Activated T-helper 17 cell treated with anti-CD3 and anti-CD28 coated beads, Interleukin-2, amount 50 U/mL, for 72 hours (primary cell): ENCODE data around the gene PLCB4. TPM values are rescaled to one million over a fixed set of nuclear protein-coding genes. Genes with fewer than 3 reads are reported as not detected.

ENCODE experiments used
- ATAC-seq: fragments of 150-1000 bp; cut with Tn5 transposase; replicated peaks from 2 replicates; pipeline ENCODE4 v1.10.0; 2021; ENCODE audit warnings: mild to moderate bottlenecking, moderate library complexity
- H3K27ac Mint-ChIP-seq: one replicate; pipeline ENCODE4 v1.8.0; 2022; ENCODE audit warnings: mixed read lengths
- H3K27me3 Mint-ChIP-seq: one replicate; pipeline ENCODE4 v1.8.0; 2022; ENCODE audit warnings: mixed read lengths
- H3K36me3 Mint-ChIP-seq: one replicate; pipeline ENCODE4 v1.8.0; 2022; ENCODE audit warnings: low read depth, mild to moderate bottlenecking, mixed read lengths
- H3K4me1 Mint-ChIP-seq: one replicate; pipeline ENCODE4 v1.8.0; 2022; ENCODE audit warnings: mixed read lengths
- H3K4me3 Mint-ChIP-seq: one replicate; pipeline ENCODE4 v1.8.0; 2022; ENCODE audit warnings: mild to moderate bottlenecking, mixed read lengths
- H3K9me3 Mint-ChIP-seq: one replicate; pipeline ENCODE4 v1.8.0; 2022; ENCODE audit warnings: mixed read lengths
- total RNA-seq, 2 donors: library from RNA; stranded (reverse); gene quantifications; one replicate each; pipeline ENCODE4 v1.2.3, GENCODE V29; 2022

PLCB4 gene
- total RNA-seq, 2 donors from 2014 or later: not detected

DNA sequence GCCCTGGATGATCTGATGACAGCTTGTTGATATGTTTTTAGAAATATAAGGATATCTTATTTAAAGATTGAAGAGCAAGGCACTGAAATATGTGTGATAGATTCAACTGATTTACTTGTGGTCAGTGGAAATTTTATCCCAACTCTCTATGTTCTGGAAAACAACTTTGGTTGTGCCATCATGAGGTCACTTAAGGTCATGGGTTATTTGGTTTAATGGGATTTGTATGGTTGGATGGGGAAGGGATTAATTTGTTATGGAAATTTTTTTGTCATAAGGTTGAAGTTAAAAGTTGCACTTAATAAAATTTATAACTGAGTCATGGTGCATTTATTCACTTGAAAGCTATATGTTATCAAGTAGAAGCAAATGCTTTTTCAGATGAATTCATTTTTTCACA, 231.2 kb downstream of the PLCB4 start:
- ATAC-seq: no peak
- H3K27ac Mint-ChIP-seq: no peak overlapping the region

DNA sequence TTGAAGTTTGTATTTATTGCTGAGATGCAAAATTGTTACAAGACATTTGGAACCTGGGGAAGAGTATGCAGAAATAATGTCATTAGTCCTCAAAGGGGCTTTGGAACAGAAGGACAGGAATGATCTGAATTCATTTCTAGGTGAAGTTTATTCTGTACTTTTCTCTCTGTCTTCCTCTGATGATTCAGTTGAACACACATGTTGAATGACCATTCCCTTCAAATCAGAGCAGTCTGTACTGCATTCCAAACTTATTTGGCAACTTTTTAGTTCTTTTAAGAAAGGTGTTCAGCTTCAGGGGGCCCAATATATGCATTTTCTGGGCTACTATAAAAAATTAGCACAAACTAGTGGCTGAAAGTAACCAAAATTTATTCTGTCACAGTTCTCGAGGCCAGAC, 231.6 kb downstream of the PLCB4 start:
- Mint-ChIP-seq H3K4me3 (no peak overlapping the region), H3K36me3 (no peaks in the 10 kb centered on the region), H3K27me3 (no peaks in the 10 kb centered on the region), H3K4me1 (no peaks in the 10 kb centered on the region), H3K27ac (no peak overlapping the region), H3K9me3 (no peaks in the 10 kb centered on the region)
- no peak for ATAC-seq

More for the DNA sequence above, 231.2 kb downstream of the PLCB4 start:
- Mint-ChIP-seq H3K4me3 (no peak overlapping the region), H3K4me1 (no peaks in the 10 kb centered on the region), H3K36me3 (no peaks in the 10 kb centered on the region), H3K9me3 (no peaks in the 10 kb centered on the region), H3K27me3 (no peaks in the 10 kb centered on the region)

DNA sequence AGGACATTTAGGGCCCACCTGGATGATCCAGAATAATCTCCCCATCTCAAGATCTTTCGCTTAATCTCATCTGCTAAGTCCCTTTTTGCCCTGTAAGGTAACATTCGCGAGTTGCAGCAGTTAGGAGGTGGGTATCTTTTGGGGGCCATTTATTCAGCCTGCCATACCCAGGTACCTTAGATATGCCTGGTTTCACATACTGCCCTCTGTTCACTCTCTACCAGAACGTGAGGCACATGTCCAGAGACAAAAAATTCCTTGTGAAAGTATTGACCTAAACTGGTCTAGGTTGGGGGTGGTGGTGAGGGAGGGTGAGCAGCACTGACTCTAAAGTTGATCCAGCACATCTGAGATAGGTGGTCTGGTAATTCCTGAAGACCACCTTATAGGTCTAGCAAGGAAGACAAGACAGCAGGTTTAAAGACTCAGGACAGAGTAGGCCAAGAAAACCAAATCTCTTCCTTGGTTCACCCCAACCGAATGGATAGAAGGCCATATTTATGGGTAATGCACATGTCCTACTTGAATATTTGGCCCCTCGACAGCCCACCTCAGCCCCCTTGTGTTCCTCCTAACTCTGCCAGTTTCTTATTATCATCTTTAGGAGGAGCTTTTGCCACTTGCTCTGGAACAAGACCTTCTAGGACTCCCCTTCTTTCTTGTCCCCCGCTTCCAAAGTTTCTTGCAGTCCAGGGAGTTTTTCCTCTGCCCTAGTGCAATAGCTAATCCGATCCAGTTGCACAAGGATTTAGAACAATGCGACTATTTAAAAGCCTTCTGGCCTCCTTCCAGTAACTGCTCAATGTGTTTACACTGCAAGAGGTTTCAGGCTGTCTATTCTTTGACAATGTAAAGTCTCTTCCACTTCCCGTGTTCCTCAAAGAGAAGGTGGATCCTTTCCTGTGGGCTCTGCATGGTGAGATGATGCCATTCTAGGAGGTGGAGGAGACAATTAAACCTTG, 232.5 kb downstream of the PLCB4 start:
- Mint-ChIP-seq H3K4me1 (no peaks in the 10 kb centered on the region), H3K27ac (no peak overlapping the region), H3K9me3 (no peaks in the 10 kb centered on the region), H3K4me3 (no peak overlapping the region), H3K36me3 (no peaks in the 10 kb centered on the region), H3K27me3 (peaks cover under 1% of the 10 kb centered on the region)
- no peak for ATAC-seq

DNA sequence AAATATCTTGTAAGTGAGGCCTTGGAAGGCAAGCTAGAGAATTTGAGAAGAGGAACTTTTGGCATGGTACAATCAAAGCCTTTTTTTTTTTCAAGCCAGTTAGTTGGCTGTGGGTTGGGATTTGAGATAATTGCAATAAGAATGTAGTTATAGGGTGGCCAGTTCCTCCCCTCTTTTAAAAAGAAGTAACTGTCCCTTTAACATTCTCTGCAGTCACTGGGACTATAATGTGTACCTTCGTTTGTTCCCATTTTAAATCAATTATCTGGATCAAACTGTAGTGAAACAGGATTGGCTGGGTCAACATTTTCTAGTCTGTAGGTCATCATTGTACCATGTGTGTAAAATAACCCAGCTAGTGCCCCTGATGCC, 233.2 kb downstream of the PLCB4 start:
- Mint-ChIP-seq H3K4me1 (no peaks in the 10 kb centered on the region), H3K4me3 (no peak overlapping the region), H3K27me3 (peaks cover 3% of the 10 kb centered on the region), H3K36me3 (no peaks in the 10 kb centered on the region), H3K27ac (no peak overlapping the region), H3K9me3 (no peaks in the 10 kb centered on the region)
- no peak for ATAC-seq

DNA sequence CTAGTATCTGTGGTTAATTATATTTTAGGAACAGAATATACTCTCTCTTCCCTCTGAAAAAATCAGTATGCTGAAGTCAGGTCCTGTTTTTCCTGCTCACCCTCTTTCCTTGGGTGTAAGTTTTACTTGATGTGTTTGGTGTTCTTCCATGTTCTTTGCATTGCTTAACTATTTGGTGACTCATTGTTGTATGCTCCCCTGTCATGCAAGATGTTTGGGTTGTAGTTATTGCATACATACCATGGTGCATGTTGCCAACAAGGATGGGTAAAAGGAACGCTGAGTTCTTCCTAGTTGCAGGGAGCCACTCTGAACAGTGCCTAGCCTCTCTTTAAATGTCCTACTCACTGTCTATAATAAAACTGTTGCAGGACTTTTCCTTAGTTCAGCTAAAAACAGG, 237.6 kb downstream of the PLCB4 start:
- H3K27ac Mint-ChIP-seq: no peak overlapping the region
- no peaks in the 10 kb centered on the region for H3K4me1 Mint-ChIP-seq
- H3K27me3 Mint-ChIP-seq: peaks cover 3% of the 10 kb centered on the region
- H3K9me3 Mint-ChIP-seq: peaks cover 6% of the 10 kb centered on the region
- no peak for ATAC-seq
- no peak overlapping the region for H3K4me3 Mint-ChIP-seq
- no peaks in the 10 kb centered on the region for H3K36me3 Mint-ChIP-seq

DNA sequence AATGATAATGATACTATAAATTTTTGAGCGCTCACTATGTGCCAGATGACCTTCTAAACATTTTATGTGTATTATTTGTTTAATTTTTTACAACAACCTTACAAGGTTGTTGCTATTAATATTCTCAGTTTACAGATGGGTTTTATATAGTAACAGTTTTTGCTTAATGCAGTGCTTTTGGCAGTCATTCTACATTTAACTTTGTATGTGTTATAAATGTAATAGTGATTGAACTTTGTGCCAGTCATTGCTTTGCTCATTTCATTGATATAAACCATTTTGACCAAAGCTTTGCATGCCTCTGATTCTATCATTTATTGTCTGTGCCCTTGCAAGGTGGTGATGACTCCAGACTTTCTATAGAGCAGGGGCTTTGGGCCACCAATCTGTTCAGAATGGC, 239.2 kb downstream of the PLCB4 start:
- H3K27ac Mint-ChIP-seq: no peak overlapping the region
- ATAC-seq: no peak
- H3K4me1 Mint-ChIP-seq: no peaks in the 10 kb centered on the region
- H3K4me3 Mint-ChIP-seq: no peak overlapping the region
- no peaks in the 10 kb centered on the region for H3K36me3 Mint-ChIP-seq
- peaks cover 3% of the 10 kb centered on the region for H3K27me3 Mint-ChIP-seq
- H3K9me3 Mint-ChIP-seq: peaks cover 8% of the 10 kb centered on the region

DNA sequence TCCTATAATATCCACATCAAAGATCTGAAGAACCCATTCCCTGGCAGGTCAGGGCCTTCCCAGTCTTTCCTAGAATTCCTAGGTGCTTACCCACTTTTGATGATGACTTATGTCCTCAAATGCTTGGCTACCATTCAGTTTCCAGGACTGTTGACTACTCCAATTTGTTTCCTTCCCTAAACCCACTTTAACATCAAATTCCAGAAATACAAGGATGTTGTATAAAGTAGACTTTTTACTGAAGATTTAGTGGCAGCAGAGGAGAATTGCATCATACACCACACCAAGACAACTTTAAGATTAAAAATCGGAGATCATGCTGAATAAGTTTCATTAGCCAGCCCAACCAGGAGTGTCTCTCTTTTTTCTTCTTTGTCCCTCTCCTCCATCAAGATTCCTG, 242.2 kb downstream of the PLCB4 start:
- Mint-ChIP-seq H3K4me3 (no peak overlapping the region), H3K4me1 (no peaks in the 10 kb centered on the region), H3K27me3 (peaks cover 3% of the 10 kb centered on the region), H3K27ac (no peak overlapping the region), H3K9me3 (peaks cover 8% of the 10 kb centered on the region), H3K36me3 (no peaks in the 10 kb centered on the region)
- ATAC-seq: no peak

DNA sequence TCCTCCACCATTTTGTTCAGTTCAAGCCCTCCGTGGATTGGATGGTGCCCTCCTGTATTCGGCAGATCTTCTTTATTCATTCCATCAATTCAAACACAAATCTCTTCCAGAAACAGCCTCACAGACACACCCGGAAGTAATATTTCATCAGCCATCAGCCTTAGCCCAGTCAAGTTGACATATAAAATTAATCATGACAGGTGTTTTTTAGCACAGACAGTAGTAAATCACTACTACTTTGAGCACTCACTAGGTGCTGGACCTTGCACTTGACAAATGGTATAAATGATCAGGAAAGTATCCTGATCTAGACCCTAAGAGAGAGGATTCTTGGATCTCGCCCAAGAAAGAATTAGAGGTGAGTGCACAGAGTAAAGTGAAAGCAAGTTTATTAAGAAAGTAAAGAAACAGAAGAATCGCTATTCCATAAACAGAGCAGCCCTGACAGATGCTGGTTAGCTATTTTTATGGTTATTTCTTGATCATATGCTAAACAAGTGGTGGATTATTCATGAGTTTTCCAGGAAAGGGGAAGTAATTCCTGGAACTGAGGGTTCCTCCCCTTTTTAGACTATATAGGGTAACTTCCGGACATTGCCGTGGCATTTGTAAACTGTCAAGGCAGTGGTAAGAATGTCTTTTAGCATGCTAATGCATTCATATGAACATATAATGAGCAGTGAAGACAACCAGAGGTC, 250.9 kb downstream of the PLCB4 start:
- H3K36me3 Mint-ChIP-seq: no peaks in the 10 kb centered on the region
- no peak overlapping the region for H3K4me3 Mint-ChIP-seq
- no peaks in the 10 kb centered on the region for H3K27me3 Mint-ChIP-seq
- H3K4me1 Mint-ChIP-seq: no peaks in the 10 kb centered on the region
- H3K9me3 Mint-ChIP-seq: no peaks in the 10 kb centered on the region
- no peak overlapping the region for H3K27ac Mint-ChIP-seq
- ATAC-seq: no peak

DNA sequence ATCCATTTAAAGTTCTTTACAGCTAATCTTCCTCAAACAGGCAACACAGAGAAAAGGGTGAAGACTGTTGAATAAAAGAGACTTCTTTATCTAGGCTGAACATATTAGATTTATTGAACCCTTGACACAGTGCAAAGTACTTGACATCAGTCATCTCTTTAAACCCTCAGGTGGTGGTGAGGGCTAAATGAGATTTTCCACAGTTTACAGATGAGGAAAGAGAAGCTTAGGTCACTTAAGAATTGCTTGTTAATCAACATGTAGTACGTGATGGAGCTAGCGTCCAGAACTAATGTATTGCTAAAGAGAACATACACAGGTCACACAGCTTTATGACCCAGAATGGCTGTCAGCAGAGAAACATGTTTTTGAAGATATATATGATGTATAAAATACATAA, 252.1 kb downstream of the PLCB4 start:
- Mint-ChIP-seq H3K36me3 (no peaks in the 10 kb centered on the region), H3K4me1 (no peaks in the 10 kb centered on the region), H3K27me3 (no peaks in the 10 kb centered on the region), H3K27ac (no peak overlapping the region), H3K4me3 (no peak overlapping the region), H3K9me3 (no peaks in the 10 kb centered on the region)
- no peak for ATAC-seq

DNA sequence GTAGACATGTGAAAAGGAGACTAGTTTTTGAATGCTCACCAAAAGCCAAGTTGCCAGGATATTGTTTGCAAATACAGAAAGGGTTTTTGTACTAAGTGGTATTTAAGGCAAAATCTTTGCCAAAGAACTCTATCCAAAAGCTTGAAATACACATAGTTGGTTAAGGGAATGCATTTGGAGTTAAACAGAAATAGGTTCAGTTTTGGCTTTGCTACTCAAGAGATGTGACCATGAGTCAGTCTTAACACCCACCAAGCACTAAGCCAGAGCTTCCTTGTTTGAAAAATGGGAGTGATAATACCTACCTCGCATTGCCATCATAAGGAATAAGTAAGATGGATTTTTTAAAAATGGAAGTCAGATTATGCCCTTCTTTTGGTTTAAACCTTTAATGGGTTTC, 253.8 kb downstream of the PLCB4 start:
- no peaks in the 10 kb centered on the region for H3K9me3 Mint-ChIP-seq
- H3K27ac Mint-ChIP-seq: no peak overlapping the region
- H3K4me3 Mint-ChIP-seq: no peak overlapping the region
- no peak for ATAC-seq
- no peaks in the 10 kb centered on the region for H3K4me1 Mint-ChIP-seq
- no peaks in the 10 kb centered on the region for H3K27me3 Mint-ChIP-seq
- H3K36me3 Mint-ChIP-seq: no peaks in the 10 kb centered on the region

DNA sequence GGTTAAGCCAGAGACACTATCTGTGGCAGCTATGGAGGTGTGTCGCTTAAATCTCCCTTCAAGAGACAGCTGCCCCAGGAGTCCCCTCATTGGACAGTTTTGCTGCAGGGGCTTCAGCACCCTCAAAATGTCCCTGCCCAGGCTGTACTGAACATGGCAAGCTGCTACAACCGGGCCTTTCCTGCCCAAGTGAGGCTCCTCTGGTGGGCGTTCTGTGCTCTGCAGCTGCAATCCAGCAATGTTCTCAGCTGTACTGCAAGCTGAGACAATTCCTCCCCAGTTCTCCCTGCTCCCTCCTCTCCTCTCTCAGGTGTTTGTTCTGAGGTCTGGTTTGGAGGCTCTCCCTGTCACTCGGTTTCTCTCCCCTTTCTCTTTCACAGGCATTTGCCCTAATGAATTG, 254.7 kb downstream of the PLCB4 start:
- no peak for ATAC-seq

DNA sequence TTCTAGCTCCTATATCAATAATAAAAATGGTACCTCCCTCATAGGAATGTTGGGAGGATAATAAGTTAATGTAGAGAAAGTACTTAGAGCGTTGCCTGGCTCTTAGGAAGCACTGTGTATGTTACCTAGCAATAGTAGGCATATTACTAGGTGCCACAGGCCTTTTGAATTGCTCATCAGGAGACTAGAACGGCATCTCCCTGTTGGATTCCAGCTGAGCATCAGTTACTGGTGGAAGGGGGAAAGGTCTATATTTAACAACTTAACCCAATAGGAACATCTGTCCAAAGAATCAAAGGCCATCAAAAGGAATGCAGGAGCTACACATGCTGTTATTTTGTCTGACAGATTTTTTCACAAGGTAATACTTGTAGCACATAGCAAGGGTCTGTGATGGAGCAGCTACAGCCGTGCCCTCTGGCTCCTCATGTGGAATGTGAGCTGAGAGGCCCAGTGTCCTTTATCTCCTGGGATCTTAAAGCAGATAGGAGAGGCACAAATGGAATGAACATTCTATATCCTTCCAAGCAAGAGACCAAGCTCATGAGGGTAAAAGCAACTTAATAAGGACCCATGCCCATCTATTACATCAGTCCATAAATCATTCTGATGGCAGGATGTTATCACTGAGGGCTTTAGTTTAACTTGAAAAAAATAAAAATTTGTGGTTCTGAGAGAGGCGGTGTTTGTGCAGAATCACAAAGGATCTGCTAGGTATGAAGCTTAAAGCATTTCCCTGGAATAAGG, 260.6 kb downstream of the PLCB4 start:
- ATAC-seq: no peak
- Mint-ChIP-seq H3K4me1 (no peaks in the 10 kb centered on the region), H3K27me3 (no peaks in the 10 kb centered on the region), H3K36me3 (no peaks in the 10 kb centered on the region), H3K4me3 (no peak overlapping the region), H3K9me3 (no peaks in the 10 kb centered on the region), H3K27ac (no peak overlapping the region)

More for the DNA sequence above, 254.7 kb downstream of the PLCB4 start:
- no peaks in the 10 kb centered on the region for H3K9me3 Mint-ChIP-seq
- no peaks in the 10 kb centered on the region for H3K27me3 Mint-ChIP-seq
- H3K27ac Mint-ChIP-seq: no peak overlapping the region
- no peak overlapping the region for H3K4me3 Mint-ChIP-seq
- no peaks in the 10 kb centered on the region for H3K36me3 Mint-ChIP-seq
- no peaks in the 10 kb centered on the region for H3K4me1 Mint-ChIP-seq

DNA sequence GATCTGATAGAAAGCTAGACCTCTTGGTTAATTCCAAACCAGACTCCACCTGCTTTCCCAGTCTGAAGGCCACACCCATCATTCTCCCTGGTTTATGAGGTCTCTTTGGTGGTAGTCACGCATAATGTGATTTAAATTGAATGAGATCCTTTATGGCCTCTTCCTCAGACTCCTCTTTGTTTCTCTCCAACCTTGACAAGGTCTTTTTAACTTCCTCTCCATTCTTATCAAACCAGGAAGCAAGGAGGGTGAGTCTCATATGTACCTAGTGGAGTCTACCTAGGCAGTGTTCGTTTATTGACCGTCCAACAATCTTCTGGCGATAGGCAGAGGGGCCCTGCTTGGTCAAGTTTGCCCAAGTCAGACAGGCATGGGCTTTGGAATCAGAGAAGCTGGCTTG, 261.3 kb downstream of the PLCB4 start:
- Mint-ChIP-seq H3K27me3 (no peaks in the 10 kb centered on the region), H3K9me3 (no peaks in the 10 kb centered on the region), H3K4me3 (no peak overlapping the region), H3K4me1 (no peaks in the 10 kb centered on the region), H3K27ac (no peak overlapping the region), H3K36me3 (no peaks in the 10 kb centered on the region)
- ATAC-seq: no peak

DNA sequence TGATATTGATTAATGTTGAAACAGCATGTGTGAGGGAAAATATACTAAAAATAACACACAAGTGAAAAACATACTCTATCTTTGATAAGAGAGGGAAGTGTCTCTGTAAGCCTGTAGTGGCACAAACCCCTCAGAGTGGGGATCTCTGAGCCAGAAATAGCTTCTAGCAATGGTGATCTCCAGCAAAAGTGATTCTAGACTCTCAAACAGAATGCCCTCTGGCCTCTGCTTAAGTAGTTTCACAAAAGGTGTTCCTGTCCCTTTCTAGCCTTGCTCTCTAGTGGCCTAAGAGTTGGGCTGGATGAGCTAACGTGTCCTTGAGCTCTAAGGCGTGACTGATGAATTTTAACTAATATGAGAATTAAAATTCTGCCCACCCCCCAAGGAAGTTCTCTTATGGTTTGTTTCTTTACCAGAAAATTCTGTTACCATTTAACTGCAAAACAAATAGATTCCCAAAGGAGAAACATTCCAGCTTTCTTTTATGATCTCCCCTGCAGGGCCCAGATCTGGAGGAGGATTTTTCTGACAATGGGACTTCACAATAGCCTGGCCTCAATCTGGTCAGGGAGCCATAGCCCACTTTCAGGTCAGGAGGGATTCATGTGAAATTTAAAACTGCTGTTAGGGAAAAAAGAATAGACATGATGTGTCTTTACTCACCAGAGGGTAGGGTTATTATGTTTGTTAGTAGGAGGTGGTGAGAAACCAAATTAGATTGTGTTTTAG, 263.0 kb downstream of the PLCB4 start:
- Mint-ChIP-seq H3K27ac (no peak overlapping the region), H3K9me3 (no peaks in the 10 kb centered on the region), H3K4me3 (no peak overlapping the region), H3K4me1 (no peaks in the 10 kb centered on the region), H3K36me3 (no peaks in the 10 kb centered on the region), H3K27me3 (no peaks in the 10 kb centered on the region)
- ATAC-seq: no peak
